ENCODE data around the gene SPX.
A peak's percentile ranks its signal among the peaks of the same experiment; 100 is the strongest.

The SPX gene

DNA sequence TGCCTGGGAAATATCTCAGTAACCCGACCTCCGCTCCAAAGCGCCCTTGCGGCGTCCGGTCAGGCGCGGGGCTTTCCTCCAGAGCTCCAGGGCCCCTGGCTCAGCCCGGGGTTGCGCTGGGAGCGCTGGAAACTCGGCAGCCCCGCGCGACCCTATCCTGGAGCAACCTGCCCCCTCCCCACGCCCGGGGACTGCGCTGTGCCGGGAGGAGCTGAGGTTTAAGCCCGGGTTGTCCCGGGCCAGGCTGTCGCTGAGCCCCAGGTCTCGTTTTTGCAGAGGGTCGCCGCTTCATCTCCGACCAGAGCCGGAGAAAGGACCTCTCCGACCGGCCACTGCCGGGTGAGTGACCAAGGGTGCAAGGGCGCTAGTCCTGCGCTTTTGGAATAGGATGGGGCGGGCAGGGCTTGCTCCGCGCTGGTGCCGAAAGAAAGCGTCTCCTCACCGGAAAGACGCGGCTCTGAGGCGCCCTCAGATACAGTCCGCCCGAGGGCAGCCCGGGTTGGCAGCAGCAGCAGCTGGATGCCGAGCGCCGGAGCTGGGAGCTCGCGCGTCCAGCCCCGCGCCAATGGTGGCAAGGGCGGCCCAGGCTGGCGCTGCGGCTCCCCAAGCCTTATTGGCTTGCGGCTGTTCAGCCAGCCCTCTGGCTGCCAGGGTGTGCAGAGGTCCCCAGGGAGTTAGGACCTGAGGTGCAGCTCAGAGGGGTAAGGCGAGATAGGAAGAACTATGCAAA, 1.5 kb downstream of the SPX start:
- H3K9ac ChIP-seq (ENCODE audit: low read length) = peak overlapping the region; percentile 53; the same call in 1 of the 2 replicates

DNA sequence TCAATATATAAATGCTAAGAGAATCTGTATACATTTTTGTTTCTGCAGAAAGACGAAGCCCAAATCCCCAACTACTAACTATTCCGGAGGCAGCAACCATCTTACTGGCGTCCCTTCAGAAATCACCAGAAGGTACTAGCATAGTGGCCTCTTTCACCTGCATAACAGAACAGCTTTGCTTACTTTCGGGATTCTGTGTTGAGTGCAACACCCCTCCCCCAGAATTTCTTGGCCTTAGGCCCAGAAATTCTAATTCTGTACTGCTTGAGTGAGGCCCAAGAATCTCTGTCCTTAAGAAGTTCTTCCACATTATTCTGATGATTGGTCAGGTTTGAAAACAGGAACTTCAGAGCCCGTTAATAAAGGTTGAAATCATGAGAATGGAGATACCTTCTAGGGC, 2.9 kb downstream of the SPX start:
- H2AFZ ChIP-seq (ENCODE audit: low read length) = no peak overlapping the region
- H3K79me2 ChIP-seq (ENCODE audit: insufficient read depth, low read length) = no peaks in the 10 kb centered on the region
- H3F3A ChIP-seq (ENCODE audit: insufficient read depth, low read length) = no peaks in the 10 kb centered on the region
- no peak overlapping the region for H3K27ac ChIP-seq (ENCODE audit: low read depth, low read length, poor library complexity, severe bottlenecking)
- no peak overlapping the region for H3K4me2 ChIP-seq (ENCODE audit: low read length)
- H3K9ac ChIP-seq (ENCODE audit: low read length) = no peak overlapping the region
- H3K4me1 ChIP-seq (ENCODE audit: insufficient read depth, low read length, severe bottlenecking) = peaks cover 17% of the 10 kb centered on the region
- TF ChIP-seq EZH2 (IDR thresholded peaks at IDR 0.05; ENCODE audit: borderline replicate concordance, low read length) = no peak
- TF ChIP-seq, protein P1, sequence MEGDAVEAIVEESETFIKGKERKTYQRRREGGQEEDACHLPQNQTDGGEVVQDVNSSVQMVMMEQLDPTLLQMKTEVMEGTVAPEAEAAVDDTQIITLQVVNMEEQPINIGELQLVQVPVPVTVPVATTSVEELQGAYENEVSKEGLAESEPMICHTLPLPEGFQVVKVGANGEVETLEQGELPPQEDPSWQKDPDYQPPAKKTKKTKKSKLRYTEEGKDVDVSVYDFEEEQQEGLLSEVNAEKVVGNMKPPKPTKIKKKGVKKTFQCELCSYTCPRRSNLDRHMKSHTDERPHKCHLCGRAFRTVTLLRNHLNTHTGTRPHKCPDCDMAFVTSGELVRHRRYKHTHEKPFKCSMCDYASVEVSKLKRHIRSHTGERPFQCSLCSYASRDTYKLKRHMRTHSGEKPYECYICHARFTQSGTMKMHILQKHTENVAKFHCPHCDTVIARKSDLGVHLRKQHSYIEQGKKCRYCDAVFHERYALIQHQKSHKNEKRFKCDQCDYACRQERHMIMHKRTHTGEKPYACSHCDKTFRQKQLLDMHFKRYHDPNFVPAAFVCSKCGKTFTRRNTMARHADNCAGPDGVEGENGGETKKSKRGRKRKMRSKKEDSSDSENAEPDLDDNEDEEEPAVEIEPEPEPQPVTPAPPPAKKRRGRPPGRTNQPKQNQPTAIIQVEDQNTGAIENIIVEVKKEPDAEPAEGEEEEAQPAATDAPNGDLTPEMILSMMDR (IDR thresholded peaks at IDR 0.05; ENCODE audit: low read length) = no peak
- H3K9me3 ChIP-seq (ENCODE audit: low read length) = no peaks in the 10 kb centered on the region
- no peaks in the 10 kb centered on the region; the same call in 1 of the 2 replicates for H4K20me1 ChIP-seq (ENCODE audit: insufficient read depth, low read length)
- no peaks in the 10 kb centered on the region for H3K36me3 ChIP-seq (ENCODE audit: insufficient read depth, low read length)
- no peaks in the 10 kb centered on the region for H3K27me3 ChIP-seq (ENCODE audit: insufficient read depth, low read length)
- no peaks in the 10 kb centered on the region for H3K9me2 ChIP-seq (ENCODE audit: low read depth, low read length)
- no peak overlapping the region for H3K4me3 ChIP-seq (ENCODE audit: low read depth, low read length, poor library complexity, severe bottlenecking)

More for the DNA sequence above, 1.5 kb downstream of the SPX start:
- Histone ChIP-seq H3K4me3 (ENCODE audit: low read depth, low read length, poor library complexity, severe bottlenecking) (peak overlapping the region; percentile 61), H3K79me2 (ENCODE audit: insufficient read depth, low read length) (no peaks in the 10 kb centered on the region), H3K27me3 (ENCODE audit: insufficient read depth, low read length) (no peaks in the 10 kb centered on the region), H3F3A (ENCODE audit: insufficient read depth, low read length) (no peaks in the 10 kb centered on the region), H3K4me1 (ENCODE audit: insufficient read depth, low read length, severe bottlenecking) (peaks cover 17% of the 10 kb centered on the region), H3K36me3 (ENCODE audit: insufficient read depth, low read length) (no peaks in the 10 kb centered on the region), H4K20me1 (ENCODE audit: insufficient read depth, low read length) (no peaks in the 10 kb centered on the region; the same call in 1 of the 2 replicates), H3K27ac (ENCODE audit: low read depth, low read length, poor library complexity, severe bottlenecking) (no peak overlapping the region), H3K9me2 (ENCODE audit: low read depth, low read length) (no peaks in the 10 kb centered on the region), H2AFZ (ENCODE audit: low read length) (no peak overlapping the region), H3K4me2 (ENCODE audit: low read length) (peak overlapping the region; percentile 69), H3K9me3 (ENCODE audit: low read length) (no peaks in the 10 kb centered on the region)
- TF ChIP-seq, protein P1 (IDR thresholded peaks at IDR 0.05; ENCODE audit: low read length) = no peak
- TF ChIP-seq EZH2 (IDR thresholded peaks at IDR 0.05; ENCODE audit: borderline replicate concordance, low read length) = no peak

DNA sequence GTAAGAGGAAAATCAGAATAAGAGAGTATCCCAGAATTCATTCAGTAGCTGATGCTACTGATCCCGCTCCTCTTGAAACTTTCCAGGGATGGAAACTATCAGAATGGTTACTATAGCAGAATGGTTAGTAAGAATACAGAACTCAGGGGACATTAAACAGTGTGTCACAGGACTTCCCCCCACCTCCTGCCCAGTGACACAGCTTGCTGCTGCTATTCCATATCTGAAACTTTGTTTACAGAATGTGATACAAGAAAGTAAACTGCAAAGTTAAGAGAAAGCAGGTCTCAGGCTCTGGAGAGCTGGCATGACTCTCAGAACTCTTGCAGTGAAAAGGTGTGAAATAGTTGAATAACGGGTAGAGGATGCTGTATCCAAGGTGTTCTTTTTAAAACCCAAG, 3.4 kb downstream of the SPX start:
- Histone ChIP-seq H3K27me3 (ENCODE audit: insufficient read depth, low read length) (no peaks in the 10 kb centered on the region), H3K9me2 (ENCODE audit: low read depth, low read length) (no peaks in the 10 kb centered on the region), H3K4me2 (ENCODE audit: low read length) (no peak overlapping the region)

More for the DNA sequence above, 3.4 kb downstream of the SPX start:
- no peak for TF ChIP-seq EZH2 (IDR thresholded peaks at IDR 0.05; ENCODE audit: borderline replicate concordance, low read length)
- TF ChIP-seq, protein P1 (IDR thresholded peaks at IDR 0.05; ENCODE audit: low read length) = no peak
- no peaks in the 10 kb centered on the region for H3K79me2 ChIP-seq (ENCODE audit: insufficient read depth, low read length)
- H4K20me1 ChIP-seq (ENCODE audit: insufficient read depth, low read length) = no peaks in the 10 kb centered on the region; the same call in 1 of the 2 replicates
- peaks cover 17% of the 10 kb centered on the region for H3K4me1 ChIP-seq (ENCODE audit: insufficient read depth, low read length, severe bottlenecking)
- no peak overlapping the region for H3K4me3 ChIP-seq (ENCODE audit: low read depth, low read length, poor library complexity, severe bottlenecking)
- H2AFZ ChIP-seq (ENCODE audit: low read length) = no peak overlapping the region
- no peaks in the 10 kb centered on the region for H3F3A ChIP-seq (ENCODE audit: insufficient read depth, low read length)
- H3K27ac ChIP-seq (ENCODE audit: low read depth, low read length, poor library complexity, severe bottlenecking) = no peak overlapping the region
- no peaks in the 10 kb centered on the region for H3K9me3 ChIP-seq (ENCODE audit: low read length)
- no peaks in the 10 kb centered on the region for H3K36me3 ChIP-seq (ENCODE audit: insufficient read depth, low read length)
- H3K9ac ChIP-seq (ENCODE audit: low read length) = no peak overlapping the region
